GM21576 (cell line): Measurements from ENCODE around the gene CYB5D1.

Experiments
- ATAC-seq: cut with Tn5 transposase; IDR thresholded peaks from one replicate; pipeline ENCODE4 v1.9.1; 2021; ENCODE audit warnings: mild to moderate bottlenecking, moderate library complexity; ENCODE audit not compliant: unreplicated experiment

CYB5D1 gene

DNA sequence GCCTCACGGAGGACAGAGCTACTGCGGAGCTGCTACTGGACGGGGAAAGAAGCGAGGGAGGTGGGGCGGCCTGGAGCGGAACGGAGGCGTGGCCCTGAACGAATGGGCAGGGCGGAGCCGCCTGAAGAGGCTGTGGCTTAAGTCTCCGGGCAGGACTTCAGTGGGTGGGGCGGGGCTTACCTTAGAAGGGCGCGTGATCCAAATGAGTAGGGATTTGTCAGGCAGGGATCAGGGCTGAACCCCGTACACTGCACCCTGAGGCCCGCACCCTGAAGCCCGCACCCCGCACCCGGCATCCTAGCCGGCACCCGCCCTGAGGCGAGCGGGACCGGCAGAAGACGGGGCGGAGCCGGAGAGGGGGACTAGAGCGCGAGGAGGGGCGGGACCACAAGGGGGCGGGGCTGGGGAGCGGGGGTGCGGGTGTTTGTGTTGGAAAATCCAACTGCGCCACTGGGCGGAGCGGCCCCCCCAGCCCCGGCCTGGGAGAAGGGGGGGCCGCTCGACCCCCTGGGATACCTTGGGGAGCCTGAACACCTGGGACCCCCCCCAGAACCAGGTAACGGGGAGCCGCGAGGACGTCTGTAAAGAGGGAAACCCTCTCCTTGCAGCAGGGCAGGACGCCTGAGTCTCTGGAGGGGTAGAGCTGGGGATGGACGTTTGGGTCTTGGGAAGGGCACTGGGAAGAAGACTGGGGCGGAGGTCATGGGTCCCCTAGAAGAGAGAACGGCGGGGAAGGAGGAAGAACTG lies 23.8 kb upstream of the CYB5D1 start, which contains the start of gene KDM6B:
Gene KDM6B (plus strand): TSS at position 423 of the 747 bp plus-strand sequence. CDS start 11,338 bp downstream, outside the sequence.
- peak; percentile 39 for ATAC-seq

DNA sequence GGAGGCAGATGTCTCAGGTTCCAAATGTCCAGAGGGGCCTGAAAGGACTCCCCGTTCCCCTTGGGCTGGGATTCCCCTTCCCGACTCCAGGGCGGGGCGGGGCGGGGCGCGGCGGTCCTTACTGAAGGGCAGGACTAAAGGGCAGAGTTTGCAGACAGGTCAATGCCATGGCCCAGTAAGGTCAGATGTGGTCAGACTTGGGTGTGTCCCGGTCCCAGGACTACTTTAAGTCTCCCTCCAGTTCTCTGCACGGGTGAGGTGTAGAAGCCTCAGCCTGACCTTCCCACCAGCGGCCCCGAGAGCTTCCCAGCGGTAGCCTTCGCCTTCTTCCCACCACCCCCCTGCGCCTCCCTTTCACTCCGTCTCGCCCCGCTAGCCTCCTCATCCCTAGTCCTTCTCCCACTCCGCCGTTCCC lies 23.3 kb upstream of the CYB5D1 start:
- ATAC-seq = no peak

- ATAC-seq = peak; percentile 36
Observed at GRCh38 chr17:7834957-7835813, 22.6 kb upstream of the CYB5D1 start.

- ATAC-seq = peak; percentile 26
Observed at GRCh38 chr17:7835814-7836595, 21.8 kb upstream of the CYB5D1 start.

DNA sequence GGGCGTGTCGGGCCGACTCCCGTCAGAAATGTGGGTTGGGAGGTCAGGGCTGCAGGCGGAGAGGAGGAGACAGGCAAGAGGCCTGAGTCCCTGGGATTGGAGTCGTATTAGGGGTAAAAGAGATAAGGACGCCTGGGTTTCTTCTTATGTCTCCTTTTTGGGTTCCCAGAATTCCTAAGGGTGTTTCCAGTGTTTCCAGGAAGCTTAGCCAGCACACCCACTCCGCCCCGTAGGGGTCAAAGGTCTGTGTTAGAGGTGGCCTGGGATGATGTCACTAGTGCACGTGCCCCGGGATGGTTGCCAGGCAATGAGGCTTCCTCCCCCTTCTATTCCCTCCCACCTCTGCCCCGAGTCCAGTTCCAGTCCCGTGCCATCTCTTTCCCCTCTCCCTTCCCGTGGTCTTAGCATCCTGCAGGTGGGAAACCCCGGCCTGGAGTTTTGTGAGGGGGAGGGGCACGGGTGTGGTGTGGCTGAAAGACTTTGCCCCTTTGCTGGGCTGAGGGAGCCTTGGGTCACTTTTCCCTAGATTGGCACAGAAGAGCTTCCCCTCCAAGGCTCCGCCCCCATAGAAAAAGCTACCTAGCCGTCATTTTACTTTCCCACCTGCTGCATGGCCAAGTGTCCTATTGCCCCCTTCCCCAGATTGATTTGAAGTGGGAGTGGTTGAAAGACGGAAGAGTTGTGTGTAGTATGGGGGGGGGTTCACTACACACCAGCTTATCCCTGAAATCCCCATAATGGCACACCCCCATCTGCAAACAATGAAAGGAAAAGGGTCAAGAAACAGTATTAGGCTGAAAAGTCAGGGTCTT lies 21.0 kb upstream of the CYB5D1 start:
- ATAC-seq = no peak

GRCh38 chr17:7837408-7838088 lies 20.3 kb upstream of the CYB5D1 start:
- no peak for ATAC-seq

DNA sequence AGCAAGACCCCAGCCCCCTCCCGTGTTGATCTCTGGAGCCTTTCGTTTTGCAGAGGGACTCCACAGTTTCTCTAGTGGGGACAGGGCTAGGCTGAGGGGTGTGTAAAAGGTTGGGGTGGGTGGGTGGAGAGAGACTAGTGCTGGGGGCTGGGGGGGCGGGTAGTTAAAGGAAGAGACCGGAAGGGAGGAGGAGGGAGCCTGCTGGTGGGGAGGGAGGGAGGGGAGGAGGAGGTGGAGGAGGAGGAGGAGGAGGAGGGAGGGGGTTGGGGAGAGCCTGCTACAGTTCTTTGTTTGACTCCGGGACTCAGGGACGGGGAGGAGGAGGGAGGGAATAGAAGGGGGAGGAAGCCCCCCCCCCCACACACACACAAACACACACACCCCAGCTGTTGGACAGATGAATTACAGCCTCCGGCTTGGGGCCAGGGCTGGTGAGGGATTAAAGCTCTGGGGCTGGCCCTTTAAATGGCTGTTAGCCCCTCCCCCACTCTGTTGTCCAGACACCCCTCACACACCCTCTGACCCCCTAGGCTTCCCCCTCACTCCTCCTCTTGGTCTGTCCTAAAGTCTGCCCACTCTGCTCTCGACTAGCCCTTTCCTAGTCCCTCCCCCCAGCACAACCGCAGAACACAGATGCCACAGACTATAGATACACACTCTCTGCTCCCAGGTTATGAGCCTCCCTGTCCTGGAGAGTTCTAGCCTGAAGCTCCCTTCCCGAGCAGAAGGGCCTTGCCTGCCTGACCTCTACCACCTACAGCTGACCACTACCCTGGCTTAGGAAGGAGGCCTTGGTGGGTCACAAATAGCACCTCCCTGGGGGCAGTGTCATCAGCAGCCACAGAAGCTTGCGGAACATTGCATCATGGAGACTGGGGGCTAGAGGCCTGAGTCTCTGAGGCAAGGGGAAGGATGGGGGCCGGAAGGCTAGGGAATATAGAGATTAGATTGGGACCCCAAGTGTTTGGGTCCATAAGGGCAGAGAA lies 19.4 kb upstream of the CYB5D1 start:
- ATAC-seq = no peak

GRCh38 chr17:7839190-7839875 lies 18.5 kb upstream of the CYB5D1 start:
- no peak for ATAC-seq

GRCh38 chr17:7839876-7840261 lies 17.9 kb upstream of the CYB5D1 start:
- ATAC-seq = no peak

GRCh38 chr17:7840441-7840840 lies 17.4 kb upstream of the CYB5D1 start:
- ATAC-seq = no peak

DNA sequence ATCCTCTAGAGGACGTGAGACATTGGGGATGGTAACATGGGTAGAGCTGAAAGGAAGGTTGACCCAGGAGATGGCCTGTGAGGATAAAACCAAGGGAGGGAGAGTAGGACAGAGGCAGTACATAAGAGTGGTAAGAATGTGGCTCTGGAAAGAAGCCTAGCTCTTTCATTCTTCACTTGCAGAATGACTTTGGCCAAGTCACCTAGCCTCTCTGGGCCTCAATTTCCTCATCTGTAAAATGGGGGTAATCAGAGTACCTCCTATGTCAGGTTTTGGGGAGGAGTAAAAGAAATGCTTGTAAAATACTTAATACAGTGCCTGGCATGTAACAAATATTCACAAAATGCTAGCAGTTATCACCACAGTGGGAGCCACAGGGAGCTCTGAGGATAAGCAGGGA lies 16.9 kb upstream of the CYB5D1 start:
- no peak for ATAC-seq

GRCh38 chr17:7841396-7841914 lies 16.3 kb upstream of the CYB5D1 start:
- no peak for ATAC-seq

DNA sequence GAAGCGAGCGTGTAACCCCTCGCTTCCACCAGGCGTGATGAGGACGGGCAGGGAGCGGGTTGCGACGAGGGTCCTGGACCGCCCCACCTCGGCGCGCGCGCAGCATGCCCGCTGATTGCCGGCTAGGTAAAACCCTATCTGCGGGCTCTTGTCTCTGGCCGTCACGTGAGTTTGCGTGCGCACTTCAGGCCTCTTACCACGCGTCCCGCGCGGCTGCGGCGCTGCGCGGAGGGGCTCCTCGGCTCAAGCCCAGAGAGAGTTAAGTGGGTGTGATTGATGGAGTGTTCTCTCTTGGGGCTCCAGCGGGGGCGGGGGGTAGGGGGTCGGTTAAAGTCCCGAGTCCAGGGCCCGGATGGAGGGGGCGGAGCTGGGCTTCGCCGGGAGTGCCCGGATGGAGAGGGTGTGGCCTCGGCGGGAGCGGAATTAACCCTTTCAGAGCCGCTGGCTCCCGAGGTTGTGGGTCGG lies 15.9 kb upstream of the CYB5D1 start:
- ATAC-seq = peak; percentile 14

GRCh38 chr17:7842380-7843256 lies 15.2 kb upstream of the CYB5D1 start:
- ATAC-seq = peak; percentile 25

DNA sequence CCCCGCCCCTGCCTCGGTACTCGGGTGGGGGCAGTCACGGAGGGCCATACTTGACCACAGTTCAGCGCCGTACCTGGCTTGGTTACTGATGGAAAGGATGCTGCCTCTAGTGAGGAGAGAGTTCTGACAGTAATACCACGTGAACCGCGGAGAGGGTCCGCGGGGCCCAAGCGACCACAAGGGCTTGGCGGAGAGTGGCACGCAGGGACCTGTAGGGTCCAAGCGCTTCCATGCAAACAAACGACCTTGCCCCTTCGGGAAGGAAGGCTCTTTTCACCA lies 14.6 kb upstream of the CYB5D1 start:
- no peak for ATAC-seq

DNA sequence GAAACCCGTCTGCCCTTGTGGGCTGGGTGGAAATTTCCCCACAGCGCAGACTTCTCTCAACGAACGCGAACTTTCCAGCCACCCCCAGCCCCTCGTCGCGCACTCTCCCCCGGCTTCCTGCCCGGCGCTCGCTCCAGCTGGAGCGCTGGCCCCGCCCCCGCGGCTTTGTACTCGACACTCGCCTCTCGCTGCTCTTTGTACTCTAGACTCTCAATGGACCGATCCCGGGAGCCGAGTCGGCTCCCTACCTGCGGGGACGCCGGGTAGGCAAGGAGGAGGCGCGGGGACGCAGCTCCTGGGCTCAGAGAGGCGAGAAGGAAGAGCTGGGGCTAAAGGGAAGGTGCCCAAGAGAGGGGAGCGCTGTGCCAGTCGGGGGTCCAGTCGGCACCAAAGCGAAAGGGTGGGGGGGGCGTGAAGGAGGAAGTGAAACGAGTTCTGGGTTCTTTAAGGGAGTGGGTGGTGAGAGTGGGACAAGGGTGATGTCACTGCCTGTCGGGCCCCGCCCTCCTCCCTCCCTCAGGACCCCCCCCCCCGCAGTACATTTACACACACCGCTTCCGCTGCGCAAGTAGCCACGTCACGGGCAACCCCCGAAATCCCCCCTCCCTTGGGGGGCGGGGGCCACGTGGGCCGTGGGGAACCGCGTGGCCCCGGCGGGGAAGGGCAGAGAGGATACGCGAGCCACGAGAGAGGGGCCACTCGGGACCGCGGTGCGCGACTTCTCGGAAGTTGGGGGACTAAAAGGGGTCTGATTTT lies 14.1 kb upstream of the CYB5D1 start:
- peak; percentile 27 for ATAC-seq
